HG03196 (cell line): ENCODE measurements around the gene RIPK1.

Experiments
- ATAC-seq: cut with Tn5 transposase; IDR thresholded peaks from one replicate; pipeline ENCODE4 v1.9.1; 2021; ENCODE audit not compliant: unreplicated experiment

The RIPK1 gene

GRCh38 chr6:3079682-3080081, 11.4 kb downstream of the RIPK1 start:
- ATAC-seq = no peak

- no peak for ATAC-seq
Observed at GRCh38 chr6:3081960-3082359, 13.7 kb downstream of the RIPK1 start.

- ATAC-seq = no peak
Observed at GRCh38 chr6:3085074-3085473, 16.8 kb downstream of the RIPK1 start.

GRCh38 chr6:3086282-3086946, 18.1 kb downstream of the RIPK1 start:
- no peak for ATAC-seq

GRCh38 chr6:3088446-3088845, 20.2 kb downstream of the RIPK1 start:
- no peak for ATAC-seq

GRCh38 chr6:3088968-3089367, 20.7 kb downstream of the RIPK1 start:
- ATAC-seq = no peak

GRCh38 chr6:3090013-3090412, 21.7 kb downstream of the RIPK1 start:
- ATAC-seq = no peak

- ATAC-seq = no peak
Observed at GRCh38 chr6:3094815-3095214, 26.5 kb downstream of the RIPK1 start.

GRCh38 chr6:3102875-3103274, 34.6 kb downstream of the RIPK1 start:
- ATAC-seq = no peak

GRCh38 chr6:3108746-3109414, 40.6 kb downstream of the RIPK1 start:
- ATAC-seq = no peak

GRCh38 chr6:3109761-3110160, 41.5 kb downstream of the RIPK1 start:
- no peak for ATAC-seq

GRCh38 chr6:3114377-3114776, 46.1 kb downstream of the RIPK1 start:
- no peak for ATAC-seq

GRCh38 chr6:3117912-3118352, 49.6 kb downstream of the RIPK1 start:
- no peak for ATAC-seq

GRCh38 chr6:3118353-3119039, 50.2 kb downstream of the RIPK1 start, which contains the start of gene BPHL:
BPHL (plus strand) TSS chr6:3118711; CDS start chr6:3118741, 30 bp downstream.
- peak; percentile 91 for ATAC-seq

- peak; percentile 27 for ATAC-seq
Observed at GRCh38 chr6:3119040-3119723, 50.9 kb downstream of the RIPK1 start.

- no peak for ATAC-seq
Observed at GRCh38 chr6:3120765-3121089, 52.4 kb downstream of the RIPK1 start.

- ATAC-seq = no peak
Observed at GRCh38 chr6:3122823-3123182, 54.5 kb downstream of the RIPK1 start.

GRCh38 chr6:3124667-3125066, 56.4 kb downstream of the RIPK1 start:
- no peak for ATAC-seq

- ATAC-seq = no peak
Observed at GRCh38 chr6:3125815-3126214, 57.5 kb downstream of the RIPK1 start.

GRCh38 chr6:3128356-3129108, 60.2 kb downstream of the RIPK1 start:
- no peak for ATAC-seq

- ATAC-seq = no peak
Observed at GRCh38 chr6:3131695-3132094, 63.4 kb downstream of the RIPK1 start.
